HG02870 (cell line): Measurements from ENCODE around the gene SYT15.

Experiments
- ATAC-seq: cut with Tn5 transposase; IDR thresholded peaks from one replicate; pipeline ENCODE4 v1.9.1; 2021; ENCODE audit warnings: mild to moderate bottlenecking, moderate library complexity; ENCODE audit not compliant: unreplicated experiment

The SYT15 gene

DNA sequence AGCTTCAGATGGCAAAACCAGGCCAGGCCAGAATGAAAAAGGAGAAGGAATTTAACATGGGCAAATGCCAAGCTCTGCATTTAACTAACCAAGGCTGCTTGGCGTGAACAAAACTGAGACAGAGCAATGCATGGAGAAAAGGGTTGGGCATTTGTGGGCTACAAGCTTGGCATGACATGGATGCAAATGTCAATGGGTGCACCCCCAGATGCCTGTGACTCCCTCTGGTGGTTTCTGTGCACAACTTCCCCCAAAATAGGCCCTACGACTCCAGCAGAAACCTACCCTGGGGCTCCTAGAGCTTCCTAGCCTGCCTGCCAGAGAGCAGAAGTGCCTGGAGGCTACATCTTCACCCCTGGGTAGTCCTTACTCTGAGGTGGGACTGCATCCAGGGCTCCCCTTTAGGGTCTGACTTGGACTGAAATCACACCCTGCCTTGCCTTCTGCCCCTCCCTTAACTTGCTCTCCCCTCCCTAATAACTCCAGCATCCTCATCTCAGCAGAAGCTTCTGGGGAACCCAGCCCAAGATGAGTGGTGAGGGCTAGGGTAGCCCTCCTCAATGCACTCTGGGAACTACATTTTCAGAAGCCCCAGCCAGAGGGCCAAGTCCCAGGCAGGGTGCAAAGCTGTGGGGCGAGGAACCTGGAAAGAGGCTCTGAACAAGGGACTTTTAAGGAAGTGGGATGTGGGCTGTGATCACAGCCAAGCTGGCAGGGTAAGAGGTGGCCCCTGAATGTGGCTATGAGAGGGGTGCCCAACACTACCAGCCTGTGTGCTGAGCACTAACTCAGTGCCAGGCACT, 33.7 kb upstream of the SYT15 start:
- no peak for ATAC-seq

DNA sequence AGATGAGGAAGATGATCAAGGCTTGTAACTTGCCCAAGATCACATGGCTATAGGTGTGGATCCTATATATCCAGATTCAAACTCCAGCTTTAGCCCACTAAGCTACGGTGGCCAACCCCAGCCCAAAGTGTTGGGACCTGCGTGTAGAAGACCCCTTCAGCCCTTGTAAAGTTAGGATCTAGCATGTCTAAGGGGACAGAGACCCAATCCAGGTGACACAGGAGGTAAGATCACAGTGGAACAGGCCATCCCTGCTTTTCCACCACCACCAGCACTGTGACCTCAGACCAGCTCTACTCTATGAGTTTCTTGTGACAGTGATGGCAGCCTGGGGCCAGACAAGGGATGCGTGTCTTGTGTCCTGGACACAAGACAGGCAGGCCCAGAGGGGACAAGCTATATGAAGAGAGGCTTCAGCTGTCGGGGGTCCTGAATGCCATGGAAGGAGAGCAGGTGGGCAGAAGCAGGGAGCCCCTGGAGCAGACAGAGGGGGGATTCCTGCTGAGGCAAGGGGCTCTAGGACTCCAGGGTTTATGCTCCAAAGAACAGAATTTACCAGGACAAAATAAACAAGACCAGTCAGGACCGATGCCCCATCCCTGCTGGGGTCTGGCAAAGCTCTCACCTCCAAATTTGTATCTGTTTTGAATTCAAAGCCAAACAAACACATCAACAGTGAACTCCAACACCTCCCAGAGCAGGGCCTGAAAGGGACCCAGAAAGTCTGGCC, 32.9 kb upstream of the SYT15 start:
- no peak for ATAC-seq

DNA sequence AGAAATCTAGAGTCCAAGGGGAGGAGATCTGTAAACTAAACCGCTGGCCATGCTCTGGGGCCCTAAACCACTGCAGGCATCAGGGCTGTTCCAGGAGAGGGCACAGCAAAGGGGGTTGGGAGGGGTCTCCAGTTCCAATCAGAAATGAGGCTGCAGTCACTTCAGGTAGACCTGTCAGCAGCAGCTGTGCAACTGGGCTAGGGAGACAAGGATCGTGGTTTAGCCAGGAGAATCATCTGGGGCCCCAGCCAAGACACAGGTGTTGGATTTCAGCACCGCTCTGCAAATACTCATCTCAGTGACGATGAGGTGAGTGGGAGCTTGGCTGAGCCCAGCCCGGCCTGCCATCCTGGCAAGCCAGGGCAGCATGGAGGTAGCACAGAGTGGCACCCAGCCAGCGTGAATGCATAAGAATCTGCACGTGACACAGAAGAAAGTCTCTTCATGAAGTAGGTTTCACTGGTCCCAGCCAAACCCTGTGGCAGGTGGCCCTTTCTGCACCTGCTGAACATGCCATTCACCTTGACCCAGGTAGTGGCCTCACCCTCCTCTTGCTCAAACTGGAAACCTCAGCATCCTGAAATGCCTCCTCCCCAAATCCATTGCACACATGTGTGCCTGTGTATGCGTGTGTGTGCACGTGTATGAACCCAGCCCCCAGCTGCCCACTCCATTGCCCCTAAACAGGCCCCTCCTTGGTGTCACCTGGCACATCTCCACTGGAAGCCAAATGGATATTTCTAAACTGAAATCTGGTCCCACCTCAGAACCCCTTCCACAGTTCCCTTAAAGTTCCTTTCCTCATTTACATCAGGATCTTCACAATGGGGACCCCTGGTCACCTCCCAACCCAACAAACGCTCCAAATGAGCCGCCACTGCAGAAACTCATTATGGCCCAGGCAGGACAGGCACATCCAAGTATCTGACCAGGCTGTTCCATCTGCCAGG, 32.1 kb upstream of the SYT15 start:
- ATAC-seq = no peak

DNA sequence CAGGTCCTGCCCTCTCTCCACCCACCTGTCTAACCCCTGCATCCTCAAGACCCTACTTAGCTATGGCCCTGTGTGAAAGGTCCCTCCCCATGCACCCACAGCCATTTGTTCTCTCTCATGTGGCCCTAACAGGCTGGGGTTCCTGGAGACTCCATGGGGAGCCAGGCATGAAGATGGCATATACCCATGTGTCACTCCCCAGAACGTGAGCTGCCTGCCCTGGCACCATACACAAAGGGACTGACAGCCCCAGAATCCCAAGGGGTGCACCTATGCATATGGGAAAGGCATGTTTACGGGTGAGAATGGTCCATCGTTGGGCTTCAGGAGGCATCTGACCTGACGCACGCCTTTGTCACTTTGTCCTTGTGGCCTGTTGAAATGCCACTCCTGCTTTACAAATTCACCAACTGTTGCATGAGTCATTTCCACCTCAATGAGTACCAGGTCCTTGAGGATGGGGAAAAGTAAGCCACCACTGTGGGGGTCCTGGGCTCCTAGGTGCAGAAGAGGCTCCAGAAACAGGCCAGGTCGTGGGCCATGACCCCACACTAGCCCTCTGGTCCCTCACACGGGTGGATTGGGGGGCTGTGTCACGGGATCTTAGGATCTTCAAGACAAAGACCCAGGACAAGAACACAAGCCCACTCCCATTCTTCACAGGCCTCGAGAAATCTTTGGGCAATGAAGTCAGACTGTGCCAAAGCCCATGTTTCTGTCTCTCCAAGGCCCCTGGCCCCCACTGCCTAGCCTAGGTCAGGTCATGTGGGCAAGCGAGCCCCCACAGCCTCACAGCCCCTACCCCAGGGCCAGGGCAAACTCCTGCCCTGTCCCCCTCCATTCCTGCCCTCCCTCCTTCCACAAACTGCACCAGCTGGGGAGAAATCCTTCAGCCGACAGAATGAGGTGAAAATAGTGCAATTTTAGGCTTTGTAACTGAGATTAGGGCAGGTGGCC, 31.1 kb upstream of the SYT15 start:
- ATAC-seq = no peak

DNA sequence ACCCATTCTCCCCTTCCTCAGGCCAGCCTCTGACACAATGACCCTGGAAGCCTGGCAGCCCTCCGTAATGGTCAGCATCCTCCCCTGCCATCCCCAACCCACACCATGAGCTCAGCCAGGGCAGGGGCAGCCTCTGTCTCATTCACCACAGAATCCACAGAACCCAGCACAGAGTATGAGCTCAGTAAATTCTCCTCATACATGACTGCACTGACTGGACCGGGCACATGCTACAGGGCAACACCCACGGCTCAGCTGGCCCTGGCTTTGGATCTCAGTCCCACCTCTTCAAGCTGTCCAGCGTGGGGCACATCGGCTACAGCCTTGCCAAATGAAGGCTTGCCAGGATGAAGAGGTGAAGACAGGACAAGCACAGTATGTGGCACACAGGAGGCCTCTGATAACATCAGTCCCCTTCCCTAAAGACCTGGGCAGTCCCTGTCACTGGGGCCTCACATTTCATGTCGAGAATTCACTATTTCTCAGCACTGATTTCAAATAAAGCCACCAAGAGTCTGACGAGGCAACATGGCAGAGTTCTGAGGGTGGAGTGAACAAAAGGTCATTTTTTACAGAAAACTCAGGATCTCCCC, 30.3 kb upstream of the SYT15 start:
- no peak for ATAC-seq

DNA sequence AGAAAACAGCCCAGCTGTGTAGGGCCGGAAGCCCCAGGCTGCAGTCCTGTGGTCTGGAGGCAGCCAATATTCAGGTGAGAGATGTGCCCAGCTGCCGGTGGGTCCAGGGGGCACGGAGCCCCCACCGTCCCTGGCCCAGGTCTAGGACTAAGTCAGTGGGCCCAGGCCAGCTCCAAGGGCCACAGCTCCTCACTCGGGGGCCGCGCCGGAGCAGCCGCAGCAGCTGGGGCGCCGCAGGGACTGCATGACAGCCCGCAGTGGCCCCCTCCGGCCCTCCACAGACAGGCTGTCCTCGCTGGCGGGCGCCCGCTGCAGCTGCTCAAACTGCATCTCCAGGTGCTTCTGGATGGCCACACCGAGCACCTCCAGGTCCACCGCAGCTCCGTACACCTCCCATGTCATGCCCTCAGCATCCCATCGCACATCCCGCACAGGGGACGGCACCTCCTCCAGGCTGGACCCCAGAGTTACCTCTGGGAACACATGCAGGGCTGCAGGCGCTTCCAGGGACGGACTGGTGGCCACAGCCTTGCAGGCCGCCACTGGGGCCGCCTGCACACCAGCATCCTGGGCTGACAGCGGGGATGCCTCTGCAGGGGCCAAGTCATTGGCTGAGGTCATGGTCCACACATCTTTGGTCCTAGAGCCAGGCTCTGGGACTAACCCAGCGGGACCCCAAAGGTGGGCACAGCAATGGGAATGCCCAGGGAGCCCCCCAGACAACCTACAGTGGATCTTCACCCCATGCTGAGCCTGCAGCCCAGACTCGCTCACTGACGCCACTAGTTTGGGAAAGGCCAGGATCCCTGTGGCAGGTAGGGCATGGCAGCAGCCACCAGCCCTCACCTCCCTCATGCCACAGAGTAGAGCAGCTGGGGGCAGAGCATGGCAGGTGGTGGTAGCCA, 29.5 kb upstream of the SYT15 start:
- ATAC-seq = no peak

DNA sequence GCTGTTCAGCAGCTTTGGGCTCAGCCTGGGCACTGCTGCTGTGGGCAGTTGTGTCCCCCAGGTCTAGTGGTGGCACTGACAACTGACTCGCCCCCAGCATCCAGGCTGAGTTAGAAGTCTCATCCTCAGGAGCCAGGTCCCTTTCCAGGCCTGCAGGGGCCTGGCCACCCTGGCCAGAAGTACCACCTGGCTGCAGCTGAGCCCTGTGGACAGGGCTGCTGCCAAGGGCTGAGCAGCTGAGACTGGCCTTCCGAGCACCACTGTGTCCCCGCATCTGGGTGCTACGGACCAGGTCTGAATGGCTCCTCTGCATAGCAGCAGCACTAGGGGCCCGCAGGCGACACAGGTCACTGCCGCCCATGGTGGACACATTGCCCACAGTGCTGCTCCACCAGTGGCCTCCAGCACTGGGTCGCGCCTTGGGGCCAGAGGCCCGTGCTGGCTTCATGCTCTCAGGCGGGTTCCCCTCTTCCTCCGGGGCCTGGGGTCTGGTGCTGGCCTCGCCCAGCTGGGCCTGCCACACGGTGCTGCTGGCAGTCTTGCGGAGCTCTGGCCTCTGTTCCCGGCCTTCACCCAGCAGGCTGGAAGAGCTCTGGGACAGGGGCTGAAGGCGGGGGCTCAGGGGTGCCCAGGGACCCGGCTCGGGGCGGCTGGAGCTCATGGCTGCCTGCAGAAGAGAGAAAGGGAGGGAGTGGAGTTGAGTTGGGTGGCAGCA, 28.7 kb upstream of the SYT15 start:
- no peak for ATAC-seq

DNA sequence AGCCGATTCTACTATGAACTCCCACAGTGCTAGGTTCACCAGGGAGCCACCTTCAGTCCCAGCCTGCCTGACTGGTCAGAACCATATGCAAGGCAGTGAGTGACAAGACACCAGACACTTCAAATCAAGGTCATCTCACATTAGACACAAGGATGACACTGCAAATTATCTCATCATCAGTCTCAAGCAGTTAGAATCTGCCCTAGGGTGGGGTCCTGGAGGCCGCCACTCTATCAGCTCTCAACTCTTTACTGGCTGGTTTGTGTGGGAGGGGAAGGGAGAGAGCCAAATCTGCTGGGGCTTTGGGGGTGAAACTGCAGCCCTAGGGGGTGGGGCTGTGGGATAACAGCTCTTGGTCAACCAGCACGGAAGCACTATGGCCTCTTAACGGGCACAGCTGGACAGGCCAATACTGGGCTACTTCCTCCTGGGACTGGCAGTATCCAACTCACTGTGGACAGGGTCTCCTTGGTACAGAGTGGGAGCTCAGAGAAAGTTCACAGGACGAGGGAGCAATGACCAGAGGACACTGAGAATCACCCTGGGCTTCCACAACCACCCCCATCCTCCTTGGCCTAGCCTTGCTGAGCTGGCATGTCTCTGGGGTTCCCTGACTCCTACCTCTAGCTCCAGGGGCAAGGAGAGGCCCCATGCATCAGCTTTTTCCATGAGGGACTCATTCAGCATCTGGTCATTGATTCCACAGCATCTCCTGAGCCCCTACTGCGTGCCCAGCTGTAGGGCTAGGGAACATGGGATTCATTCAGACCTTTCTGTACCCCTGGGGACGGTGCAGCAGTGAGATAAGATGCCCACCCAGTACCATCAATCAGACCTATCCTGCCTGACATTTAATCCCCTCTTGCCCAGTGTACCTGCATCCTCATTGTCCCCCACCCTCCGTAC, 27.9 kb upstream of the SYT15 start:
- ATAC-seq = no peak

DNA sequence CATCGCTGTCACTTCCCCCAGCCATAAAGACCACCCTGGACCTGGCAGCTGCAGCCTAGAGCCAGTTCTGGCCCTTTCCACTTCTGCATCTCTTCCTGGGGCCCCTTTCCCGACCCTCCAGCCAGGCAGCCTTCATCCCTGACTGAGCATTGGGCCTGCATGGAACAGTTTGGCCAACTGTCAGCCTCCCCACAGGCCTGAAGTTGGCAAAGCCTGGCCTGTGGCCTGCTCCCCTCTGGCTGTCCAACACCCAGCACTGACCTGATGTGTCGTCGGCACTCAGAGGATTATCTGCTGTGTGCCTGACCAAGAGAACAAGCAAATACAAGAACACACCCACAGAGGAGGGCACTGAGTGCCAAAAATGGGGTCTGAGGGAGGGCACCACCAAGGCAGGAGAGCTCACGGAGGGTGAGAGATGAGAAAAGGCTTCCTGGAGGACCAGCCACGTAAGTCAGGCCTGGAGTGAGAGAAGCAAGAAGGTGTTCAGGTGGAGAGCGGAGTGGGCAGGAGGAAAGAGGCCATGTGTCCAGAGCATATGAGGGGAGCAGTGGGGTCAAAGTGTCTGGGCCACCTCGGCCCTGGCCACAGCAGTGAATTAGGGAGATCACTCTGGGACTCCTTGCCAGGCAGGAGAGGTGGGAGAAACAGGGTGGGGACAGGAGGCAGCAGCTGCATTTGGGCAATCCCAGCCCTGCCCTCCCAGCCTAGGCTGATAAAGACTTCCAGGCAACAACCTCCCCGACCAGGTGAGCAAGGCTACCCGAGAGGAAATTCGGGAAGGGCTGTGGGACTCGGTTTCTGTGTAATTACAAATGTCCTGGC, 27.0 kb upstream of the SYT15 start:
- no peak for ATAC-seq

DNA sequence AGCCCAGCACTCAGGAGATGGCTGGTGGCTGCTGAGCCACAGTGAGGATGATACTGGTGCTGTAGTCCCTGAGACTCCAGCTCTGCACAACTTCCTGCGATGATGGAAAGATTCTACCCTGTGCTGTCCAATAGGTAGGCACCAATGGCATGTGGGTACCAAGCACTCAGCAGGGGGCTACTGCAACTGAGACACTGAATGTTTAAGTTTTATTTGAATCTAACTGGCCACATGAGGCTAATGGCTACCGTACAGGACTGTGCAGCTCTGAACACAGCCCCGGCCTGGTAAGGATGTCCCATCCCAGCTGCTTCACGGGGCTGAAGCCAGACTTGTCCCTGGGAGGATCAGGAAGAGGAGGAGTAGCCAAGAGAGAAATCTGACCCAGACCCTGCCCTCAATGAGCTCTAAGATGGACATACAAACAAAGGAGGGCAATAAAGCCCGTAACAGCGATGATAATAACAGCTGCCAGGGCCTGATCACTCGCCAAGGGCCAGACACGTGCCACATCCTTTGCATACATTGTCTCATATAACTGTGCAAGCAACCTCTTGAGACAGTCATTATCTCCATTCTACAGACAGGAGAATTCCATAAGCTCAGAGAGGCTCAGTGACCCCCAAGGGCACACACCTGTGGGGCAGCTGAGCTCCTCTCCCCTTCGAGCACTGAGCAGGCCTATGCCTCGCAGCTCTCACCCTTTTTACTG, 26.2 kb upstream of the SYT15 start:
- ATAC-seq = no peak

DNA sequence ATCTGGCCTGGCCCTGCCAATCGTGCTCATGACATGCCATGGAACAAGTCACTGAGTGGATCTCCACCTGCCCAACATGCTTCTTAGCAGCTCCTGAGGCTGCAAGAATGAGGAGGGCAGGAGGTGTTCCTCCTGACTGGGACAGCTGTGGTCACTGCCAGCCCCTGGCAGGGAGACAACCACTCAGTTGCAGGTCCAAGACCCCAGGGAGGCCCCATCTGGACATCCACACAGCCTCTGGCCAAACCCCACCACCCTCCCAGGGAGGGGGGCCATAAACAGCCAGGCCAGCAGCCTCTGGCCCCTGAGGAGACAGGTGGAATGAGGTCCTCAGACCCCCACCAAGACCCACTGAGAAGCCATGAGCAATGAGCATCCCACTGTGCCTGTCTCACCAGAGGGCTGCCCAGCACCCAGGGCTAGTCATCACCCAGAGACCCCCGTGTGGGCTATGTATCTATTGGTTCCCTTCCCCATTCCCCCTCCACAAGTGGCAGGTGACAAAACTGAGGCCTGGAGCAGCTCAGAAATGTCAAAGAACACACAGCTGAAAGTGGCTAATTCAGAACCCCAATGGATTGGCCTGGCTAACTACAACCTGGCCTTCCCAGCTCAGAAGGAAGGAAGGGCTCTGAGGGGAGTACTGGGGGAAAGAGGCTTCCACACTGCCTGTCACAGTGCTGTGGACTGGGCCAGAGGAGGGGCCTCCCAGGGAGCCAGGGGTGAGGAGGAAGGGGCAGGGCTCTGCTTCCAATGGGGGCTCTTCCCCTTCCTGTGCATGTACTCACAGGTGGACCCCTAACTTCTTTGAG, 25.5 kb upstream of the SYT15 start:
- no peak for ATAC-seq

DNA sequence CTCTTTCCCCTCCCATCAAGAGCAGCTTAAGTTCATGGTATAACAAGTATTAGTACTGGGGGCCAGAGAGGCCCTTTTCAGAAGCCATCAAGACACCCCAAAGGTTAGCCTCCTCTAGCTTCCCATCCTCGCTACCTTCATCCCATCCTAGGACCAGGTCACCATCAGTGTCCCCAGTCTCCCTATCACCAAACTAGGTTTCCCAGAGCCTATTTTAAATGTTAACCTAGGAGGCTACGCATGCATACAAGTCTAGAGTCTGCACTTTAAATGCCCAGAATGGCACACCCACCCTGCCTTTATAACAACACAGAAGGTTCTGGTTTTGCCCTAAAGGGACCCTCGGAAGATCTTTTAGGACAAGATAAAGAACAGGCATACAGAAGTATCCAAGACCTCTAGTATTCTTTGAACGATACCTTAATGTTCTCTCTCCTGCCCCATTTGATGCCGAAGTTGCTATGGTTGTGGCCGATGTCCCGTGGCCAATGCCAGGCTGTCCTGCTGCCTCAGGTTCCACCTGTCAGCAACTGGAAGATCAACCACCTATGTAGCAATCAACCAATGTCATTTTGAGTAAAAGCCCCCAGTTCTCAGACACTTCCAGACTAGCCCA, 24.7 kb upstream of the SYT15 start:
- ATAC-seq = no peak

DNA sequence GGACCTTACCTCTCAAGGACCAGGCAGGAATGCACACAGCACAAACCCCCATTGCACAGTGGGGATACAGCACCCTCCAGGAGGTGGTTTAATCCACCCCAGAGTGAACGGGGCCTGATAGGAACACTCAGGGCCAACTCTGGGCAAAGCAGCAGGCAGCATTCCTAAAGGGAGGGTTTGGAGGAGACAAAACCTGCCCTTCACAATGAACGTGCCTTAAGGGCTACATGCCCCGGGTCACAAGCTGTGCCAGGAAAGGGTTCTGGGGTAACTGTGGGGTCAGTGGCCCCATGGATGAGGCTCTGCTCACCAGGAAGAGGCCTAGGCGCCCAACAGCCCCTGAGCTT, 23.6 kb upstream of the SYT15 start:
- ATAC-seq = no peak

DNA sequence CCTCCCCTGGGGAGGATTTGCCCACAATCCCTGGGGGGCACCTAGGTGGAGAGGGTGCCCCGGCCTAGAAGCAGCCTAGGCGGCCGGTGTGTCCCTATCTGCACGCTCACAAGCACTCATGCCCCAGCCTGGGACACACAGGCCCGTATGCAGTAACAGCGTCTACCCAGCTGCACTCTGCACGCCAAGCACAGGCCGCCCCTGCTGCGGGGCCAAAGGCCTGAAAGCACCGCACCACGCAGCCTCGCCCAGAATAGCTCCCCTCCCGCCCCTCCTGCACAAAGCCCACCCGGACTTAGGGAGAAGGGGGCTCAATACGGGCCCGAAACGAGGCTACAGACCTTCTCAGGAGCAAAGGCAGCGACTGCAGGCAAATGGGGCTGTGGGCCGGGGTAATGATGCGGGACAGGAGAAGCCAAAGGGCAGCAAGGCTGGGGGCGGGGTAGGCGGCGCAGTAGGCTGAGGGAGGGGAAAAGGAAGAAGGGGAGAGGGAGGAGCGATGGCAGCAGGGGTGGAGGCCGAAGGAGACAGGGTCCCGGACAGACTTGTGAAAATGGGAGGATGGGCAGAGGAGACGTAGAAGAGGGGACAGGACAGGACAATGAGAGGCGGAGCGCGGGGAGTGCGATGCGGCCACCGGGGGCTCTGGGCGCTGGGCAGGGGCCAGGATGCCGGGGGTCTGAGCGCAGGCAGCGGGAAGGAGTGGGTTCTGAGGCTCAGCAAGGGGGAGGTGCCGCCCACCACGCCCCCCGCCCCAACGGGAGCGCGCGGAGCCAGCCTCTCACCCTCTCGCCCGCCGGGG, 23.0 kb upstream of the SYT15 start:
- ATAC-seq = no peak
